Neural crest cell (in vitro differentiated cells): ENCODE data around the gene KLHL13. TPM values are rescaled to one million over a fixed set of nuclear protein-coding genes. Genes with fewer than 3 reads are reported as not detected.
A peak's percentile ranks its signal among the peaks of the same experiment; 100 is the strongest.

Experiments
- DNase-seq: peaks from one replicate; pipeline ENCODE4 v3.0.0; 2021; ENCODE audit warnings: low read depth, mixed read lengths, low spot score
- H3K27ac Mint-ChIP-seq: one replicate; pipeline ENCODE4 v1.8.0; 2021; ENCODE audit warnings: mild to moderate bottlenecking, mixed read lengths; ENCODE audit not compliant: unreplicated experiment
- H3K27me3 Mint-ChIP-seq: 2 replicates; pipeline ENCODE4 v1.8.0; 2021; ENCODE audit warnings: low read depth, mild to moderate bottlenecking, mixed read lengths
- H3K36me3 Mint-ChIP-seq: 2 replicates; pipeline ENCODE4 v1.8.0; 2021; ENCODE audit warnings: low read depth, mild to moderate bottlenecking, mixed read lengths
- H3K4me1 Mint-ChIP-seq: 2 replicates; pipeline ENCODE4 v1.8.0; 2021; ENCODE audit warnings: mixed read lengths
- H3K4me3 Mint-ChIP-seq: one replicate; pipeline ENCODE4 v1.8.0; 2021; ENCODE audit warnings: mild to moderate bottlenecking, mixed read lengths
- H3K9me3 Mint-ChIP-seq: 2 replicates; pipeline ENCODE4 v1.8.0; 2021; ENCODE audit warnings: mixed read lengths
- total RNA-seq: library from RNA; stranded (reverse); gene quantifications from 2 replicates; pipeline ENCODE4 v1.2.1, GENCODE V29; 2021
- TF ChIP-seq, protein P1 (sequence below): fragments of 200-600 bp; sonication (generic); conservative IDR thresholded peaks from 2 replicates; pipeline ENCODE4 v1.5.0; 2021; ENCODE audit warnings: antibody characterized with exemption, mild to moderate bottlenecking

Gene KLHL13
- total RNA-seq, 1 donor from 2014 or later: 13.2 TPM

- Mint-ChIP-seq H3K27me3 (no peaks in the 10 kb centered on the region), H3K4me3 (no peak overlapping the region), H3K9me3 (no peaks in the 10 kb centered on the region), H3K4me1 (peaks cover 6% of the 10 kb centered on the region), H3K36me3 (no peaks in the 10 kb centered on the region), H3K27ac (no peak overlapping the region)
- no peak for DNase-seq
- TF ChIP-seq, protein P1, sequence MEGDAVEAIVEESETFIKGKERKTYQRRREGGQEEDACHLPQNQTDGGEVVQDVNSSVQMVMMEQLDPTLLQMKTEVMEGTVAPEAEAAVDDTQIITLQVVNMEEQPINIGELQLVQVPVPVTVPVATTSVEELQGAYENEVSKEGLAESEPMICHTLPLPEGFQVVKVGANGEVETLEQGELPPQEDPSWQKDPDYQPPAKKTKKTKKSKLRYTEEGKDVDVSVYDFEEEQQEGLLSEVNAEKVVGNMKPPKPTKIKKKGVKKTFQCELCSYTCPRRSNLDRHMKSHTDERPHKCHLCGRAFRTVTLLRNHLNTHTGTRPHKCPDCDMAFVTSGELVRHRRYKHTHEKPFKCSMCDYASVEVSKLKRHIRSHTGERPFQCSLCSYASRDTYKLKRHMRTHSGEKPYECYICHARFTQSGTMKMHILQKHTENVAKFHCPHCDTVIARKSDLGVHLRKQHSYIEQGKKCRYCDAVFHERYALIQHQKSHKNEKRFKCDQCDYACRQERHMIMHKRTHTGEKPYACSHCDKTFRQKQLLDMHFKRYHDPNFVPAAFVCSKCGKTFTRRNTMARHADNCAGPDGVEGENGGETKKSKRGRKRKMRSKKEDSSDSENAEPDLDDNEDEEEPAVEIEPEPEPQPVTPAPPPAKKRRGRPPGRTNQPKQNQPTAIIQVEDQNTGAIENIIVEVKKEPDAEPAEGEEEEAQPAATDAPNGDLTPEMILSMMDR: no peak
Measured at GRCh38 chrX:117990438-117990837, 126.2 kb downstream of the KLHL13 start.

DNA sequence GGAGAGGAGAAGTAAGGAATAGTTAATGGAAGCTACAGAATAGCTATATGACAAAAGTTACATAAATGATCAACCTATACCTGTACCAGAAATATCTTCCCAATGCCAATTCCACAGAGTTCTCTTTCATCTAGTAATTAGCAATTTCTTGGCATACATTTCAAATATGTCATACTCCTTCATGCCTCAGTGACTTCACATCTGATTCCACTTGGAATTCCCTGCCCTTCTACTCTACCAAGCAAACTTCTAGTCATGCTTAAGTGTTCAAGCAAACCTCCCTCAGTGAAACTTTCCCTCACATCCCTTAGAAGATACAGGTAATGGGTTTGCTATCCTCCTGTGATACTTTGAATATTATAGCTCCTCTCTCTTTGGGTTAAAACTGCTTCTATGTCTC, 127.1 kb downstream of the KLHL13 start:
- Mint-ChIP-seq H3K9me3 (no peaks in the 10 kb centered on the region), H3K27ac (no peak overlapping the region), H3K4me3 (no peak overlapping the region), H3K4me1 (peaks cover 6% of the 10 kb centered on the region), H3K36me3 (no peaks in the 10 kb centered on the region), H3K27me3 (no peaks in the 10 kb centered on the region)
- TF ChIP-seq, protein P1: no peak
- DNase-seq: no peak

- TF ChIP-seq, protein P1: no peak
- Mint-ChIP-seq H3K36me3 (no peaks in the 10 kb centered on the region), H3K27me3 (no peaks in the 10 kb centered on the region), H3K27ac (no peak overlapping the region), H3K9me3 (no peaks in the 10 kb centered on the region), H3K4me3 (no peak overlapping the region), H3K4me1 (peaks cover 6% of the 10 kb centered on the region)
- no peak for DNase-seq
Measured at GRCh38 chrX:117987373-117987772, 129.2 kb downstream of the KLHL13 start.

GRCh38 chrX:117985241-117985640, 131.4 kb downstream of the KLHL13 start:
- Mint-ChIP-seq H3K27me3 (no peaks in the 10 kb centered on the region), H3K4me1 (peaks cover 6% of the 10 kb centered on the region), H3K9me3 (no peaks in the 10 kb centered on the region), H3K36me3 (no peaks in the 10 kb centered on the region), H3K27ac (no peak overlapping the region), H3K4me3 (no peak overlapping the region)
- TF ChIP-seq, protein P1: peak; percentile 31
- no peak for DNase-seq

DNA sequence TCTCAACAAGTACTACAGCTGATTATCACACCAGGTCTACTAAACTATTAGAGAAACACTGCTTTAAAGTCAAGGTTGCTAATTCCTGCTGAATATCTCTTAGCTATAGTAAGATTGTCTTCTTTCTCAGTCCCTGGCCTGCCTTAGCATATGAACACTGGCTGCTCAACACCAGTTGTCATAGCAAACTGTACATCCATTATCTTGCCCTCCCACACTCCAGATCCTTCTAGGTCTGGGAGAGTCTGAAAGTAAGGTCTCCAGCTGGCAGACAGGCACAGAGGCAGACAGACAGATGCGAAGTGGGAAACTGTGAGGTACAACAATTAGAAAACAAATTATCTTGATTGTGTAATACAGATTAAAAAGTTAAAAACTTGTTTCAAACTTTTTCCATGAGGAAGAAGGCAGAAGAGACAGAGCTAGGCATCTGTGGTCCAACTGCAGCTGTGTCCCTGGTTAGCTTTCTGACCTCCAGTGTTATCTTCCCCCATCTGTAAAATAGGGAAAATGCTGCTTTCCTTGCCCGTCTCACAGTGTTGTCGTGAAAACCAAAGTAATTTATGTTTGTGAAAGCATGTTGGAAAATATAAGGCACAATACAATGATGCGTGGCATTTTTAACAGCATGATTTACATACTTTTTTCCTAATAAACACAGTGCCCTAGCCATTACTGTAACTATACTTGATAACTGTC, 133.8 kb downstream of the KLHL13 start:
- Mint-ChIP-seq H3K4me1 (peaks cover 11% of the 10 kb centered on the region), H3K4me3 (no peak overlapping the region), H3K27ac (no peak overlapping the region), H3K36me3 (no peaks in the 10 kb centered on the region), H3K27me3 (no peaks in the 10 kb centered on the region), H3K9me3 (peaks cover 6% of the 10 kb centered on the region)
- TF ChIP-seq, protein P1: no peak
- DNase-seq: no peak
